ENCODE measurements around the gene SDR42E2. TPM values are rescaled to one million over a fixed set of nuclear protein-coding genes. Genes with fewer than 3 reads are reported as not detected.

SDR42E2 gene
- polyA plus RNA-seq, 1 of the 3 experiments (the other 2 are of a cell fraction): not detected

GRCh38 chr16:22220069-22220440 is 57.7 kb downstream of the SDR42E2 start:
- H3K79me2 ChIP-seq (ENCODE audit: insufficient read depth): peaks cover 10% of the 10 kb centered on the region; the same call in 1 of the 2 replicates
- WGBS (ENCODE audit: low lambda C conversion rate): 94% methylated on average over 11 of the region's 11 CpGs
- H3K27me3 ChIP-seq (ENCODE audit: insufficient read depth): no peaks in the 10 kb centered on the region
- H3F3A ChIP-seq (replicated peaks; ENCODE audit: insufficient read depth): no peaks in the 10 kb centered on the region
- TF ChIP-seq GATA2 (CRISPR knock-in tag; IDR thresholded peaks at IDR 0.05) (no peak), NFIC (IDR thresholded peaks at IDR 0.05; ENCODE audit: borderline replicate concordance) (no peak), SIN3A (IDR thresholded peaks at IDR 0.05; ENCODE audit: borderline replicate concordance, low read depth, low read length) (no peak), TCF12 (IDR thresholded peaks at IDR 0.05) (no peak), JUND (IDR thresholded peaks at IDR 0.05) (no peak), EP300 (IDR thresholded peaks at IDR 0.05; ENCODE audit: borderline replicate concordance in 1 of 2, low read depth in 1 of 2, low read length in 1 of 2) (no peak), RAD21 (IDR thresholded peaks at IDR 0.05; ENCODE audit: low read length) (no peak), ELF1 (IDR thresholded peaks at IDR 0.05) (no peak), RCOR1 (IDR thresholded peaks at IDR 0.05; ENCODE audit: low read length) (no peak), MXI1 (IDR thresholded peaks at IDR 0.05; ENCODE audit: low read depth, low read length) (no peak), MAX (IDR thresholded peaks at IDR 0.05; ENCODE audit: low read depth) (no peak), TEAD4 (IDR thresholded peaks at IDR 0.05; ENCODE audit: borderline replicate concordance, insufficient read depth) (no peak)
- TF ChIP-seq, protein P1, sequence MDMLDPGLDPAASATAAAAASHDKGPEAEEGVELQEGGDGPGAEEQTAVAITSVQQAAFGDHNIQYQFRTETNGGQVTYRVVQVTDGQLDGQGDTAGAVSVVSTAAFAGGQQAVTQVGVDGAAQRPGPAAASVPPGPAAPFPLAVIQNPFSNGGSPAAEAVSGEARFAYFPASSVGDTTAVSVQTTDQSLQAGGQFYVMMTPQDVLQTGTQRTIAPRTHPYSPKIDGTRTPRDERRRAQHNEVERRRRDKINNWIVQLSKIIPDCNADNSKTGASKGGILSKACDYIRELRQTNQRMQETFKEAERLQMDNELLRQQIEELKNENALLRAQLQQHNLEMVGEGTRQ (IDR thresholded peaks at IDR 0.05; ENCODE audit: borderline replicate concordance, low read depth, low read length): no peak
- TF ChIP-seq, protein P2, sequence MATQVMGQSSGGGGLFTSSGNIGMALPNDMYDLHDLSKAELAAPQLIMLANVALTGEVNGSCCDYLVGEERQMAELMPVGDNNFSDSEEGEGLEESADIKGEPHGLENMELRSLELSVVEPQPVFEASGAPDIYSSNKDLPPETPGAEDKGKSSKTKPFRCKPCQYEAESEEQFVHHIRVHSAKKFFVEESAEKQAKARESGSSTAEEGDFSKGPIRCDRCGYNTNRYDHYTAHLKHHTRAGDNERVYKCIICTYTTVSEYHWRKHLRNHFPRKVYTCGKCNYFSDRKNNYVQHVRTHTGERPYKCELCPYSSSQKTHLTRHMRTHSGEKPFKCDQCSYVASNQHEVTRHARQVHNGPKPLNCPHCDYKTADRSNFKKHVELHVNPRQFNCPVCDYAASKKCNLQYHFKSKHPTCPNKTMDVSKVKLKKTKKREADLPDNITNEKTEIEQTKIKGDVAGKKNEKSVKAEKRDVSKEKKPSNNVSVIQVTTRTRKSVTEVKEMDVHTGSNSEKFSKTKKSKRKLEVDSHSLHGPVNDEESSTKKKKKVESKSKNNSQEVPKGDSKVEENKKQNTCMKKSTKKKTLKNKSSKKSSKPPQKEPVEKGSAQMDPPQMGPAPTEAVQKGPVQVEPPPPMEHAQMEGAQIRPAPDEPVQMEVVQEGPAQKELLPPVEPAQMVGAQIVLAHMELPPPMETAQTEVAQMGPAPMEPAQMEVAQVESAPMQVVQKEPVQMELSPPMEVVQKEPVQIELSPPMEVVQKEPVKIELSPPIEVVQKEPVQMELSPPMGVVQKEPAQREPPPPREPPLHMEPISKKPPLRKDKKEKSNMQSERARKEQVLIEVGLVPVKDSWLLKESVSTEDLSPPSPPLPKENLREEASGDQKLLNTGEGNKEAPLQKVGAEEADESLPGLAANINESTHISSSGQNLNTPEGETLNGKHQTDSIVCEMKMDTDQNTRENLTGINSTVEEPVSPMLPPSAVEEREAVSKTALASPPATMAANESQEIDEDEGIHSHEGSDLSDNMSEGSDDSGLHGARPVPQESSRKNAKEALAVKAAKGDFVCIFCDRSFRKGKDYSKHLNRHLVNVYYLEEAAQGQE (IDR thresholded peaks at IDR 0.05; ENCODE audit: low read depth, low read length): no peak
- TF ChIP-seq, protein P3, sequence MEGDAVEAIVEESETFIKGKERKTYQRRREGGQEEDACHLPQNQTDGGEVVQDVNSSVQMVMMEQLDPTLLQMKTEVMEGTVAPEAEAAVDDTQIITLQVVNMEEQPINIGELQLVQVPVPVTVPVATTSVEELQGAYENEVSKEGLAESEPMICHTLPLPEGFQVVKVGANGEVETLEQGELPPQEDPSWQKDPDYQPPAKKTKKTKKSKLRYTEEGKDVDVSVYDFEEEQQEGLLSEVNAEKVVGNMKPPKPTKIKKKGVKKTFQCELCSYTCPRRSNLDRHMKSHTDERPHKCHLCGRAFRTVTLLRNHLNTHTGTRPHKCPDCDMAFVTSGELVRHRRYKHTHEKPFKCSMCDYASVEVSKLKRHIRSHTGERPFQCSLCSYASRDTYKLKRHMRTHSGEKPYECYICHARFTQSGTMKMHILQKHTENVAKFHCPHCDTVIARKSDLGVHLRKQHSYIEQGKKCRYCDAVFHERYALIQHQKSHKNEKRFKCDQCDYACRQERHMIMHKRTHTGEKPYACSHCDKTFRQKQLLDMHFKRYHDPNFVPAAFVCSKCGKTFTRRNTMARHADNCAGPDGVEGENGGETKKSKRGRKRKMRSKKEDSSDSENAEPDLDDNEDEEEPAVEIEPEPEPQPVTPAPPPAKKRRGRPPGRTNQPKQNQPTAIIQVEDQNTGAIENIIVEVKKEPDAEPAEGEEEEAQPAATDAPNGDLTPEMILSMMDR (IDR thresholded peaks at IDR 0.05): no peak
- H3K9me3 ChIP-seq: no peaks in the 10 kb centered on the region
- no peak overlapping the region for H3K9ac ChIP-seq
- H3K27ac ChIP-seq (ENCODE audit: low read depth in 2 of 2, low read length in 1 of 2): no peak overlapping the region; a peak in 1 of 4 replicates
- peaks cover 0 to 2% of the 10 kb centered on the region in 2 experiments; a peak in 1 of 4 replicates for H3K4me1 ChIP-seq (ENCODE audit: control insufficient read depth in 1 of 2, insufficient read depth in 2 of 2, low read depth in 1 of 2, low read length in 1 of 2)
- H3K36me3 ChIP-seq (replicated peaks in 1 of 2; ENCODE audit: control insufficient read depth in 1 of 2, insufficient read depth in 2 of 2, low read length in 1 of 2): no peaks in the 10 kb centered on the region
- no peak overlapping the region for H3K4me2 ChIP-seq
- no peak overlapping the region for H2AFZ ChIP-seq (ENCODE audit: low read depth)
- DNase-seq: no peak
- CTCF ChIA-PET: interaction anchor here (1.0 to 3.2 kb wide), 4 partner anchors 10 to 101 kb away, joined by 3 to 11 read pairs (median 6); partner anchors contain the start of gene EEF2K
- no peaks in the 10 kb centered on the region for H3K9me2 ChIP-seq
- no peaks in the 10 kb centered on the region for H4K20me1 ChIP-seq (ENCODE audit: insufficient read depth)
- no peak overlapping the region for H3K4me3 ChIP-seq (ENCODE audit: low read depth in 2 of 2, low read length in 1 of 2)
- POLR2A ChIA-PET: interaction anchor here (1.3 kb wide), 1 partner anchor 14 kb away, joined by 5 read pairs; no protein-coding TSS in a partner anchor

All from SK-N-SH (cell line).